DND-41 (cell line): ENCODE data around the gene RP2.

Experiments used
- ATAC-seq: fragments of 200-7000 bp; cut with Tn5 transposase; 3 replicates; pipeline ENCODE4 v1.9.1; 2021; ENCODE audit warnings: low read depth; ENCODE audit not compliant: insufficient read depth
- DNase-seq: peaks from one replicate; pipeline ENCODE4 v3.0.0-alpha.2; 2020
- H2AFZ ChIP-seq: 2 replicates; pipeline ENCODE4 v1.6.0; 2012; ENCODE audit warnings: low read depth, low read length
- H3K27ac ChIP-seq: 2 replicates; pipeline ENCODE4 v1.5.1; 2012; ENCODE audit warnings: low read length, inconsistent platforms
- H3K27me3 ChIP-seq: fragments of 200-600 bp; sonication (generic); 2 replicates; pipeline ENCODE4 v1.6.0; 2012; ENCODE audit warnings: low read length, mild to moderate bottlenecking, inconsistent platforms; ENCODE audit not compliant: insufficient read depth, poor library complexity
- H3K36me3 ChIP-seq: 2 replicates; pipeline ENCODE4 v1.5.1; 2012; ENCODE audit warnings: low read length, inconsistent platforms; ENCODE audit not compliant: insufficient read depth
- H3K4me1 ChIP-seq: 2 replicates; pipeline ENCODE4 v1.5.1; 2012; ENCODE audit warnings: mild to moderate bottlenecking, low read length; ENCODE audit not compliant: insufficient read depth
- H3K4me2 ChIP-seq: 2 replicates; pipeline ENCODE4 v1.6.0; 2012; ENCODE audit warnings: mild to moderate bottlenecking, moderate library complexity, low read length, inconsistent platforms; ENCODE audit not compliant: insufficient read depth
- H3K4me3 ChIP-seq, 2 experiments: fragments of 200-600 bp in 1 of 2; shearing (Covaris generic) in 1 of 2; 2 replicates each; pipeline ENCODE4 v1.5.1; 2012 to 2016; ENCODE audit warnings: inconsistent platforms in 2 of 2, low read length in 2 of 2, mild to moderate bottlenecking in 2 of 2, low read depth in 1 of 2, moderate library complexity in 1 of 2
- H3K79me2 ChIP-seq: 2 replicates; pipeline ENCODE4 v1.6.0; 2012; ENCODE audit warnings: low read length, inconsistent platforms; ENCODE audit not compliant: insufficient read depth
- H3K9ac ChIP-seq: 2 replicates; pipeline ENCODE4 v1.6.0; 2012; ENCODE audit warnings: low read depth, mild to moderate bottlenecking, inconsistent platforms, low read length, moderate library complexity
- H3K9me3 ChIP-seq: 2 replicates; pipeline ENCODE4 v1.5.1; 2012; ENCODE audit warnings: low read length, moderate library complexity, mild to moderate bottlenecking, inconsistent platforms; ENCODE audit not compliant: insufficient read depth, severe bottlenecking
- H4K20me1 ChIP-seq: 2 replicates; pipeline ENCODE4 v1.6.0; 2012; ENCODE audit warnings: low read length; ENCODE audit not compliant: insufficient read depth
- EZH2 ChIP-seq: IDR thresholded peaks from 3 replicates; pipeline ENCODE4 v1.6.1; 2012; ENCODE audit warnings: borderline replicate concordance, low read depth, mild to moderate bottlenecking, moderate library complexity, low read length, inconsistent platforms; ENCODE audit not compliant: severe bottlenecking
- TF ChIP-seq, protein P1 (sequence below): IDR thresholded peaks from 2 replicates; pipeline ENCODE4 v1.5.1; 2012; ENCODE audit warnings: borderline replicate concordance, low read length, moderate library complexity, mild to moderate bottlenecking; ENCODE audit not compliant: poor library complexity, severe bottlenecking; ENCODE audit errors: extremely low read depth

Gene RP2

DNA sequence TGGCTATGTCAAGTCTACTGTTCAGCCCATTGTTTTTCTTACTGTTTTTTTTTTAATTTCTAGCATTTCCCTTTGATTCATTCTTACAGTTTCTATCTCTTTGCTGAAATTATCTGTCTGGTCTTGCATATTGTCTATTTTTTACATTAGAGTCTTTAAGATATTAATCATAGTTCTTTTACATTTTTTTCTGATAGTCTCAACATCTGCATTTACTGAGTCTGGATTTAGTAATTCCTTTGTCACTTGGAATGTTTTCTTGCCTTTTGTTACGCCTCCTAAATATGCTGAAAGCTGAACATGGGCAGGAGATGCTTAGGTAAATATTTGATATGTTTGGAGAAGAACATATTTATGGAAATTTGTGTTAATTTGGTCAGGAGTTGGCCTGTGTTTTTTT lies 85.8 kb downstream of the RP2 start:
- ATAC-seq: no peak
- H3K4me1 ChIP-seq: no peaks in the 10 kb centered on the region
- no peaks in the 10 kb centered on the region for H3K9me3 ChIP-seq
- H3K27me3 ChIP-seq: no peaks in the 10 kb centered on the region
- H3K4me3 ChIP-seq: no peak overlapping the region
- H2AFZ ChIP-seq: no peak overlapping the region
- no peaks in the 10 kb centered on the region for H3K36me3 ChIP-seq
- no peak overlapping the region for H3K4me2 ChIP-seq
- peaks cover 94% of the 10 kb centered on the region for H3K79me2 ChIP-seq
- DNase-seq: no peak
- peaks cover 8% of the 10 kb centered on the region; the same call in 1 of the 2 replicates for H4K20me1 ChIP-seq
- no peak overlapping the region for H3K9ac ChIP-seq
- H3K27ac ChIP-seq: no peak overlapping the region
- no peak for TF ChIP-seq EZH2
- TF ChIP-seq, protein P1, sequence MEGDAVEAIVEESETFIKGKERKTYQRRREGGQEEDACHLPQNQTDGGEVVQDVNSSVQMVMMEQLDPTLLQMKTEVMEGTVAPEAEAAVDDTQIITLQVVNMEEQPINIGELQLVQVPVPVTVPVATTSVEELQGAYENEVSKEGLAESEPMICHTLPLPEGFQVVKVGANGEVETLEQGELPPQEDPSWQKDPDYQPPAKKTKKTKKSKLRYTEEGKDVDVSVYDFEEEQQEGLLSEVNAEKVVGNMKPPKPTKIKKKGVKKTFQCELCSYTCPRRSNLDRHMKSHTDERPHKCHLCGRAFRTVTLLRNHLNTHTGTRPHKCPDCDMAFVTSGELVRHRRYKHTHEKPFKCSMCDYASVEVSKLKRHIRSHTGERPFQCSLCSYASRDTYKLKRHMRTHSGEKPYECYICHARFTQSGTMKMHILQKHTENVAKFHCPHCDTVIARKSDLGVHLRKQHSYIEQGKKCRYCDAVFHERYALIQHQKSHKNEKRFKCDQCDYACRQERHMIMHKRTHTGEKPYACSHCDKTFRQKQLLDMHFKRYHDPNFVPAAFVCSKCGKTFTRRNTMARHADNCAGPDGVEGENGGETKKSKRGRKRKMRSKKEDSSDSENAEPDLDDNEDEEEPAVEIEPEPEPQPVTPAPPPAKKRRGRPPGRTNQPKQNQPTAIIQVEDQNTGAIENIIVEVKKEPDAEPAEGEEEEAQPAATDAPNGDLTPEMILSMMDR: no peak

DNA sequence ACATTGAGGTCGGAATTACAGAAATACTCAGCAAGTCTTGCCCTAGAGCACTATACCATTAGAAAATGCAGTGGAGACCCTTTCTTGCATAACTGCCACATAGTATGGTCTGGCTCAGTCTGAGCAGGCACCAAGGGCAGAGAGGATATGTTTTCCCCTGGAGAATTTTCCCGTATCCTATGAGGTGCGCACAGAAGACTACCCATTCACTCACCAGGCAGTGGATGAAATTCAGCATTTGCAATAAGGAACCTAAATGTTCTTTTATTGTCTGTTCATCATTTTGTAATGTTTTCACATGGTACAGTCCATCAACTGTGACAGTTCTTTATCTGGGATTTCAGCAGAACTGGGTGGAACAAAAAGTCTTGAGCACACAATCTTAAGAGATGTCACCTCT lies 90.9 kb downstream of the RP2 start:
- Histone ChIP-seq H4K20me1 (peaks cover 26% of the 10 kb centered on the region; the same call in 1 of the 2 replicates), H3K27me3 (no peaks in the 10 kb centered on the region), H3K9ac (no peak overlapping the region), H3K4me1 (no peaks in the 10 kb centered on the region), H2AFZ (no peak overlapping the region), H3K36me3 (peaks cover 5% of the 10 kb centered on the region), H3K4me2 (no peak overlapping the region), H3K4me3 (no peak overlapping the region), H3K27ac (no peak overlapping the region), H3K79me2 (peaks cover 90% of the 10 kb centered on the region), H3K9me3 (no peaks in the 10 kb centered on the region)
- TF ChIP-seq, protein P1: no peak
- no peak for TF ChIP-seq EZH2
- no peak for DNase-seq
- ATAC-seq: no peak

DNA sequence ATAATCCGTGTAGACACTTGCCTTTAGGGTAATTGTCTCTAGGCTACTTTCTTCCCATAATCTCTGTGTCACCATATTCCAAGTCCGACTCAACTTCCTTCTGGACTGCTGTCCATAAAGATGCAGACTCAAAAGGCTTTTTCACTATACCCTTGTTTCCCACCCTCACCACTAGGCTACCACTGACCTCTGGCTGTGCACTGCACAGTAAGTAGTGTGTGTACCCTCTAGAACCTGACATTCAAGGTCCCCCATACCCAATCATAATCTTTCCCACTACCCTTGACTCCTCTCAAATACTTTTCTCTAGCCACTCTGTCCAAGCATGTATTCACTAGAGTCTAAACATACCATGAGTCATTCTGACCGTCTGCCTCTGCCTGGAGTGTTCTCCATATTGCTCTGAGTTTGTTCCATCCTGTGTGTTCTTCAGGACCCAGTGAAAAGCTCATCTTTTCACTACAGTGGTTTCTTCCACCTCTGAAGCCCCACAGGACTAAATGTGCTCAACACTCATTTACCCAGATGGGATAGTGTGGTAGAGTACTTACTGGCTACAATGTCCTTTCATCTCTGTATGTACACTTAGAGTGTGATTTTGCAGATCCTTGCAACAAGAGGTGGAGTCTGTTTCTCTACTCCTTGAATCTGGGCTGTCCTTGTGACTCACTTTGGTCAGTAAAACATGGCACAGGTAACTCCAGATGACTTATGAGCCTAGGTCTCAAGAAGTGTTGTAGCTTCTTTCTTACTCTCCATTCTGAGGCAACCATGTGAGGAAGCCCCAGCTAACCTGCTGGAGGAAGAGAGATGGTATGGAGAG lies 92.8 kb downstream of the RP2 start:
- H3K79me2 ChIP-seq: peaks cover 76% of the 10 kb centered on the region
- H3K4me2 ChIP-seq: no peak overlapping the region
- H3K27me3 ChIP-seq: no peaks in the 10 kb centered on the region
- no peak for ATAC-seq
- H2AFZ ChIP-seq: no peak overlapping the region
- H3K36me3 ChIP-seq: peaks cover 5% of the 10 kb centered on the region
- no peak for DNase-seq
- no peaks in the 10 kb centered on the region for H3K4me1 ChIP-seq
- no peaks in the 10 kb centered on the region for H3K9me3 ChIP-seq
- H4K20me1 ChIP-seq: peaks cover 21% of the 10 kb centered on the region; the same call in 1 of the 2 replicates
- TF ChIP-seq, protein P1: no peak
- no peak for TF ChIP-seq EZH2
- no peak overlapping the region for H3K9ac ChIP-seq
- H3K4me3 ChIP-seq: no peak overlapping the region
- no peak overlapping the region for H3K27ac ChIP-seq
